Loucy (cell line): ENCODE results near the gene RPL29.

Experiments used
- EZH2phosphoT487 ChIP-seq: fragments of 200-600 bp; IDR thresholded peaks from 2 replicates; pipeline ENCODE4 v1.6.1; 2018; ENCODE audit warnings: antibody characterized with exemption, mild to moderate bottlenecking, moderate library complexity, borderline replicate concordance
- TF ChIP-seq, protein P1 (sequence below): fragments of 200-600 bp; sonication (generic); conservative IDR thresholded peaks from 2 replicates; pipeline ENCODE4 v1.5.1; 2014; ENCODE audit warnings: mild to moderate bottlenecking, antibody characterized with exemption, low read length

GRCh38 chr3:51971350-51971749 lies 24.3 kb downstream of the RPL29 start:
- TF ChIP-seq, protein P1, sequence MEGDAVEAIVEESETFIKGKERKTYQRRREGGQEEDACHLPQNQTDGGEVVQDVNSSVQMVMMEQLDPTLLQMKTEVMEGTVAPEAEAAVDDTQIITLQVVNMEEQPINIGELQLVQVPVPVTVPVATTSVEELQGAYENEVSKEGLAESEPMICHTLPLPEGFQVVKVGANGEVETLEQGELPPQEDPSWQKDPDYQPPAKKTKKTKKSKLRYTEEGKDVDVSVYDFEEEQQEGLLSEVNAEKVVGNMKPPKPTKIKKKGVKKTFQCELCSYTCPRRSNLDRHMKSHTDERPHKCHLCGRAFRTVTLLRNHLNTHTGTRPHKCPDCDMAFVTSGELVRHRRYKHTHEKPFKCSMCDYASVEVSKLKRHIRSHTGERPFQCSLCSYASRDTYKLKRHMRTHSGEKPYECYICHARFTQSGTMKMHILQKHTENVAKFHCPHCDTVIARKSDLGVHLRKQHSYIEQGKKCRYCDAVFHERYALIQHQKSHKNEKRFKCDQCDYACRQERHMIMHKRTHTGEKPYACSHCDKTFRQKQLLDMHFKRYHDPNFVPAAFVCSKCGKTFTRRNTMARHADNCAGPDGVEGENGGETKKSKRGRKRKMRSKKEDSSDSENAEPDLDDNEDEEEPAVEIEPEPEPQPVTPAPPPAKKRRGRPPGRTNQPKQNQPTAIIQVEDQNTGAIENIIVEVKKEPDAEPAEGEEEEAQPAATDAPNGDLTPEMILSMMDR = no peak
- TF ChIP-seq EZH2phosphoT487 = no peak
